Esophagus (tissue), 2 donors: ENCODE measurements around the gene SUSD4. TPM values are rescaled to one million over a fixed set of nuclear protein-coding genes. Genes with fewer than 3 reads are reported as not detected.

Experiments
- H3K27ac ChIP-seq, 2 donors: one replicate each; pipeline ENCODE4 v1.5.1; 2013; ENCODE audit warnings: low read depth in 2 of 2, mild to moderate bottlenecking in 2 of 2, inconsistent platforms in 1 of 2, low read length in 1 of 2, moderate library complexity in 1 of 2
- H3K27me3 ChIP-seq, 2 donors: one replicate each; pipeline ENCODE4 v1.6.1; 2013; ENCODE audit warnings: low read length in 2 of 2, control low read depth in 1 of 2, mild to moderate bottlenecking in 1 of 2; ENCODE audit not compliant: insufficient read depth in 2 of 2, control insufficient read depth in 1 of 2
- H3K36me3 ChIP-seq, 2 donors: one replicate each; pipeline ENCODE4 v1.6.1; 2013; ENCODE audit warnings: low read length in 1 of 2; ENCODE audit not compliant: control insufficient read depth in 2 of 2, insufficient read depth in 2 of 2
- H3K4me1 ChIP-seq, 2 donors: one replicate each; pipeline ENCODE4 v1.6.1; 2013; ENCODE audit warnings: low read length in 1 of 2; ENCODE audit not compliant: control insufficient read depth in 2 of 2, insufficient read depth in 2 of 2
- H3K4me3 ChIP-seq, 2 donors: one replicate each; pipeline ENCODE4 v1.5.1; 2013; ENCODE audit warnings: low read length in 2 of 2, mild to moderate bottlenecking in 2 of 2, low read depth in 1 of 2, moderate library complexity in 1 of 2
- H3K9me3 ChIP-seq, 2 donors: one replicate each; pipeline ENCODE4 v1.6.1; 2013; ENCODE audit warnings: mild to moderate bottlenecking in 2 of 2, low read depth in 1 of 2, low read length in 1 of 2, moderate library complexity in 1 of 2; ENCODE audit not compliant: control insufficient read depth in 2 of 2, insufficient read depth in 1 of 2
- WGBS, 2 donors: extraction: QIAGEN DNeasy Blood & Tissue Kit; methylation state at CpG; one replicate each; pipeline ENCODE4 v1.1.7; 2013; 5-methylcytosine and 5-hydroxymethylcytosine counted together
- polyA plus RNA-seq, 2 donors: library from polyadenylated mRNA; stranded (reverse); fragments of 200-250 nt; gene quantifications; one replicate each; pipeline ENCODE4 v1.2.3, GENCODE V29; 2013
- donor health status: healthy with polysubstance abuse.
- donor health status: Bipolar disorder and iron deficiency.

The SUSD4 gene
- polyA plus RNA-seq, 2 donors = 39.5 to 50.5 TPM

DNA sequence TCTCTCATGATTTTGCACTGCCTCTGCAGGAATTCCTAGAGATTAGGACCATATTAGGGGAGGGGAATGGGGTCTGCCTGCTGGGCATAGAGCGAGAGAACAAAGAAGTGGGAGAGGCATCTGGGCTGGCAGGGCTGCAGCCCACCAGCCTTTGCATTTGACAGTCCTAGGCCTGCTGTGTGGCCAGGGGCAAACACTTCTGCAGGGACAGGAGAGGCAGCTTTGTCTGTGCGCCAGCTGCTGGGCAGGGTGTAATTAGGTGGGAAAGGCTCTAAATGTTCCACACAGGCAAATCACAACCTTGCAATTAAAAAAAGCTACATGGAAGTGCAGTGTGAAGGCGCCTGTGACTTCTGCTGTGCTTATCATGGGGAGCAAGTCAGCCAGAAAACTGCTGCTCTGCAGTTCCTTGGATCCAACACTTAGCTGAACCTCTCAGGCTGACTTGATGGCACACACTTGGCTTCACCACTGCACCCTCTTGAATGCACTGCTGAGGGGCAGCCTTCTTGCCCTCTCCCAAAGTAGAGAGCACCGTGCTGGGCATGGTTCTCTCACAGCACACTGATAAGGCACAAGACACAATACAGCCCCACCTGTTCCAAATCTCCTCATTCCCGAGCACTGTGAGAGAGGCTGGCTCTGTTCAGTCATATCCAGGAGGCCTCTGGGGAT lies 147.3 kb downstream of the SUSD4 start:
- Histone ChIP-seq H3K4me3 (no peak overlapping the region), H3K27ac (no peak overlapping the region), H3K36me3 (peaks cover 0 to 1% of the 10 kb centered on the region in 2 donors), H3K9me3 (peaks cover 0 to 5% of the 10 kb centered on the region in 2 donors), H3K4me1 (no peaks in the 10 kb centered on the region), H3K27me3 (no peaks in the 10 kb centered on the region)
- WGBS, 2 donors = 79 to 81% methylated on average over 5 of the region's 5 CpGs

DNA sequence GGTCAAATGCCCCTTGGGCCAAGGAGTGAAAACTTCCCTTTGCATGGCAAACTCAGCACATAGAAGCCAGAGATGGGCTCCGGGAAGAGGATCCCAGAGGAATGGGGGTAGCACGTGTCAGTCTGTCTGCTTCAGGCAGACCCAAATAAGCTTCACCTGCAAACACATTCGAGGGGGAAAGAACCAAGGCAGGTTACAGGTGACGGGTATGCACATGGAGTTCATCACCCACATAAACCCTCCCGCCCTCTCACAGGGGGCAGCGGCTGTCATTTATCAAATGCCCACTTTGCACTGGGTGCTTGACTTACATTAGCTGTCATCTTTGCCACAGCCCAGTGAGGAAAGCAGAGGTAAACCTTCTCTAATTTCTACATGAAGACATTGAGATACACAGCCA lies 147.9 kb downstream of the SUSD4 start:
- no peaks in the 10 kb centered on the region for H3K27me3 ChIP-seq
- 87 to 90% methylated on average over 6 of the region's 6 CpGs for WGBS, 2 donors
- H3K27ac ChIP-seq = no peak overlapping the region
- no peaks in the 10 kb centered on the region for H3K4me1 ChIP-seq
- H3K36me3 ChIP-seq = no peaks in the 10 kb centered on the region
- H3K4me3 ChIP-seq = no peak overlapping the region
- peaks cover 0 to 5% of the 10 kb centered on the region in 2 donors for H3K9me3 ChIP-seq

DNA sequence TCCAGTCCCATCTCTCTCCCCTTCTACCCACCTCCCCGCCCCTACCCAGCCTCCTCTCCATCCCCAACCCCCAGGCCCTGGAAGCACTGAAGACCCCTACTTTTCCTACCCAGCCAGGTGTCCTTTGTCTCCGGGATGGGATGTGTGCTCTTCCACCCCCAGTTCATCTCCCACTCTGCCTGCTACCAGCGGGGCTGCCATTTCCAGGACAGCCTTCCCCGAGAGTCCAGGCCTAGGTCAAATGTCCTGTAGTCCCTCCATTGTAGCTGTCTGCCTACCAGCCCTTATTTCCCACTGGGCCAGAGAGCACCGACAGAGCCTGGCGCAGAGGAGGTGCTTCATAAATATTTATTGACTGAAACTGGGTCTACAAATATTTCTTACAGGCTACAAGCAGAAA lies 148.9 kb downstream of the SUSD4 start:
- no peaks in the 10 kb centered on the region for H3K27me3 ChIP-seq
- H3K4me3 ChIP-seq = no peak overlapping the region
- H3K27ac ChIP-seq = no peak overlapping the region
- H3K36me3 ChIP-seq = no peaks in the 10 kb centered on the region
- peaks cover 0 to 5% of the 10 kb centered on the region in 2 donors for H3K9me3 ChIP-seq
- H3K4me1 ChIP-seq = no peaks in the 10 kb centered on the region
- 93% methylated on average over 6 of the region's 6 CpGs for WGBS, 2 donors

DNA sequence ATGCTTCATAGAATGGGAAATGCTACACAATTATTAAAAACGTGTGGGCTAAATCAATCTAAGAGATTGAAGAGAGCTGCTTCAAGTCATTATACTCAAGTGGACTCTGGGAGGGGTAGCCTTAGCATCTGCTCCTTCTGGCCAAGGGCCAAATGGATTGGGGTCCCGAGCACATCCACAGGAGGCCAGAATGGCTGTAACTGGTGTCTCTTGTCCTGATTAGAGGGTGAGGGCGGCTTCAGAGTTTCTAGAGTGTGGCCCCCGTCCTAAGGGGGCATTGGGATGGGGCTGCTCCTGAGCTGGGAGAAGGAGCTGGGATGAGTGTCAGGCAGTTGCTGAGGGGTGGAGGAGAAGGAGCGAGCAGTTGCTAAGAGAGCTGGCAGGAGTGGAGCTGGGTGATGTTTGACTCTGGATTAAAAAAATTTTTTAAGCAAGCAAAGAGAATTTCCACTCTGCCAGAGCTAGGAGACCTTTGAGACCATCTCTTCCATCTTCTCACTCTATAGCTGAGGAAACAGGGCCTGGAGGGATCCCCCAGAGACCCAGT lies 149.6 kb downstream of the SUSD4 start:
- no peak overlapping the region for H3K27ac ChIP-seq
- H3K4me3 ChIP-seq = no peak overlapping the region
- no peaks in the 10 kb centered on the region for H3K4me1 ChIP-seq
- no peaks in the 10 kb centered on the region for H3K27me3 ChIP-seq
- H3K36me3 ChIP-seq = no peaks in the 10 kb centered on the region
- WGBS, 2 donors = 80 to 83% methylated on average over 5 of the region's 5 CpGs
- H3K9me3 ChIP-seq = peaks cover 0 to 5% of the 10 kb centered on the region in 2 donors

DNA sequence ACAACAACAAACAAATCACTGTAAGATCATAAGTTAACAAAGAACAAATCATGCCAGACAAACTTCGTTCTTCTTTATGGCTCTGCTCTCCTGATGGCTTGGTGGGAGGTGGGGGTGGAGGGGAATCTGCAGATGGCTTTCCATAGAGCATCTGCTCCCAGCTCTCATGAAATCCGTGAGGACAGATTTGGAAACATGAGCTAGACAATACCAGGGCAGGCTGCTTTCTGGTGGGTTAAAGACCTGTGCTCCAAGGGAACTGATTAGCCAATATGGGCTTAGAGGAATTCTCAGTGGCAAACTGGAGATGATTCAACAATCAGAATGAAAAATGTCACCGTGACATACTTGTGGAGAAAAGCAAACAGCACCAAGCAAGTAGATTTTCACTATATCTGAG lies 151.5 kb downstream of the SUSD4 start:
- Histone ChIP-seq H3K4me3 (no peak overlapping the region), H3K27me3 (no peaks in the 10 kb centered on the region), H3K27ac (no peak overlapping the region), H3K9me3 (no peaks in the 10 kb centered on the region), H3K4me1 (no peaks in the 10 kb centered on the region), H3K36me3 (no peaks in the 10 kb centered on the region)
- WGBS, 2 donors = 81 to 83% methylated on average over 3 of the region's 3 CpGs

DNA sequence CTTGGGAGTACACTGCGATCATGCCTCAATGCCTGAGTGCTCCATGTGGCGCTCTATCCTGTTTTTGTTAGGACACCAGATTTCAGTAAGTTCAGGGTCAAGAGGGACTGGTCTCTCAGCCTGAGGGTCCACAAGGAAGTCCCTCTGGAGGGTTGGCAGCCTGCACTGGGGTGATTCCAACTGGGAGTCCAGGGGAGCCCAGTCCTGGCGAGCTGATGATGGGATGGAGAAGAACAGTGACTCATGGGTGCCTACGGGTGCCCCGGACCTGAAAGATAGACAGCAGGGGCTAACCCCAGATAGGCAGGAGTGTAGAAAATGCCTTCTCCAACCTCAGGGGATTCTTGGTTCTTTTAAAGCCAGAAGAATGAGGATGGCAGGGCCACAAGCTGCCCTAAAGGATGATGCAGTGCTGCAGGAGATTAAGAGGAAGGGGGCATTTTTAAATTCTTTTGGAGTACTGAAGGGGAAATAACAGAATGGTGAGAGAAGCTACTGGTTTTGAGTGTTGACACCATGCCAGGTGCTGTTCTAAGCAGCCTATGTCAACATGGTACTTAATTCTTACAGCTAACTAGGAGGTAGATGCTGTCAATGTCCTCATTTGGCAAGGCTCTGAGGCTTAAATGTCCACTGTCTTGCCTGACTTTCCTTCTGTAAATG lies 152.5 kb downstream of the SUSD4 start:
- no peak overlapping the region for H3K27ac ChIP-seq
- H3K4me3 ChIP-seq = no peak overlapping the region
- WGBS, 2 donors = 89 to 92% methylated on average over 5 of the region's 5 CpGs
- no peaks in the 10 kb centered on the region for H3K4me1 ChIP-seq
- H3K9me3 ChIP-seq = no peaks in the 10 kb centered on the region
- H3K27me3 ChIP-seq = no peaks in the 10 kb centered on the region
- no peaks in the 10 kb centered on the region for H3K36me3 ChIP-seq

DNA sequence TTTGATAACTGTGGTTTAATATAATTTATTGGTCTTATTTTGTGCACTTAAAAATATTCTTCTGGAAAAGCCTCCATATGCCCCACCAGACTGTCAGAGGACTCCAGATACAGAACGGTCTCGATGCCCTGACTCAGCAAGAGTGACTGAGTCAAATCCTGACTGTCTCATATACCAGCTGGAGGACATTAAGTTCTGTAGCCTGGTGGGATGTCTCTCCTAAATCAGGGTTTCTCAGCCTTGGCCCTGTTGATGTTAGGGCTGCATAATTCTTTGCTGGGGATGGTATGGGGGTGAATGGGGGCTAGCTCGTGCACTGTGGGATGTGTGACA lies 153.2 kb downstream of the SUSD4 start:
- H3K27ac ChIP-seq = no peak overlapping the region
- no peaks in the 10 kb centered on the region for H3K9me3 ChIP-seq
- H3K36me3 ChIP-seq = no peaks in the 10 kb centered on the region
- no peak overlapping the region for H3K4me3 ChIP-seq
- 86 to 88% methylated on average over 3 of the region's 3 CpGs for WGBS, 2 donors
- no peaks in the 10 kb centered on the region for H3K4me1 ChIP-seq
- H3K27me3 ChIP-seq = no peaks in the 10 kb centered on the region

DNA sequence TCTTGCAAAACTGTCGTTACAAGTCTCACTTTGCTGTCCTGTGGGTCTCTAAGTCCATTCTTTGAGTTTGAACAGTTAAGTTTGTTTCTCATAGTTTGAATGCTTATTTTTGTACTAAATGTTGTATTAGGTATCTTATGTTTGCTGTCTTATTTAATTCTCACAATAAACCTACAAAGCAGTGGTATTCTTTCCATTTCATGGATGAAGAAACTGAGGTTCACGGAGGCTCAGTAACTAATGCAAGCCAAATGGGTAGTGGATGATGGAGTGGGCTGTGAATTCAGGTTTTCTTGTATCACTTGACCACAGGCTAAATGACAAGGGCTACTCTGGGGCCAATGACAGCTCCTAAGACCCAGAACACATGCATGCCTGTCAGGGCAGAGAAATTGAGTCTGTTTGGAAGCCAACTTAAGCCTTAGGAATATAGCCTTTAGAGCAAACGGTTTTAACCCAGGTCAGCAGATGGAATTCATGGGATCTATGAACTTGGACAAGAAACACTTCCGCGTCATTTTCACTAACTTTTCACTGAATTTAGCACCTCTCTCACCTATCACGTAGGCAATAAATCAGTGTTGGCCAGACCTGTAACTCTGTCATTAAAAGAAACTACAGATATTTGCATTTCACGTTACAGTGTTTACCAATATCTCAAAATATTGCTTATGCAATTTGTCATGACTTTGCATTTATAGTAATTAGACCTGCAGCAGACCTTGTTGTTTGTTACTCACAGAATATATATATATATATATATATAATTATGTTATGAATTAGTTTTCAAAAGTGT lies 153.8 kb downstream of the SUSD4 start:
- 87 to 88% methylated on average over 7 of the region's 7 CpGs for WGBS, 2 donors
- H3K27me3 ChIP-seq = no peaks in the 10 kb centered on the region
- H3K4me1 ChIP-seq = no peaks in the 10 kb centered on the region
- no peak overlapping the region for H3K4me3 ChIP-seq
- no peaks in the 10 kb centered on the region for H3K9me3 ChIP-seq
- H3K27ac ChIP-seq = no peak overlapping the region
- no peaks in the 10 kb centered on the region for H3K36me3 ChIP-seq

DNA sequence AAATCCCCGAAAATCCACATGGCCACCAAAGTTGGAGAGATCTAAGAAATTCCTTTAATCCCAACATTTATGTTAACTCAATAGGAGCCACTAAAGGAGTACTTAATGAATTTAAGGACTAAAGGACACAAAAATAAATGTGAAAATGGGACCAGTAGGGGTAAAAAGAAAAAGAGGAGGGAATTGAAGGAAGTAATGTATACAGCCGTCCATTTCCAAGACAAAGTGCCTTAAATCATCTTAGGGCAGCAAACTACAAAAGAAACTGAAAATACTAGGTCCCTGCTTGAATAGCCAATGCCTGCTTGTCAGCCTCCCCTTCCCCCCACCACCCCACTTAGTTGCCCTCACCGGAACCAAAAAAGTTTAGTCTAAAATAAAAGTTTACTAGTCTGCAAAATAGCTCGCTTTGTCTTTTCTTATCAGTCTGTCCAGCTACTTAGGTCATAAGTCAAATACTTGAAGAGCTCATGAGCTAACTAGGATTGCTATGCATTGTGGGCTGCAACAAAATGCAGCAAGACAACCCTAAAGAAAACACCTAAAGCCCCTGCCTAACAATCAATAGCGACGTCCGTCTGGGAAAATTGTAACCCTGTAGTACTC lies 154.6 kb downstream of the SUSD4 start:
- Histone ChIP-seq H3K27ac (no peak overlapping the region), H3K4me3 (no peak overlapping the region), H3K36me3 (no peaks in the 10 kb centered on the region), H3K9me3 (no peaks in the 10 kb centered on the region), H3K4me1 (no peaks in the 10 kb centered on the region), H3K27me3 (no peaks in the 10 kb centered on the region)
- 80 to 87% methylated on average over 7 of the region's 7 CpGs for WGBS, 2 donors
